HEK293 (cell line): Measurements from ENCODE around the gene KRTAP5-5.
"Not testable (repeated sequence)": the region's sequence is repeated elsewhere in the genome, so short reads cannot be mapped to it uniquely, and the experiment has no call there.

Source experiments
- CTCF ChIA-PET: fragments of 350-600 bp; formaldehyde crosslinking; extraction: SDS; loops from one replicate; lab custom pipeline; 2021; ENCODE audit warnings: antibody characterized with exemption; lab: Yijun Ruan, JAX
- POLR2A ChIA-PET: fragments of 300-600 bp; formaldehyde crosslinking; extraction: SDS; loops from one replicate; lab custom pipeline; 2020; ENCODE audit warnings: antibody characterized with exemption, inconsistent platforms; lab: Yijun Ruan, JAX
- H3K27ac ChIP-seq: fragments of 200-500 bp; sonication (Bioruptor generic); 2 replicates; pipeline ENCODE4 v1.5.1; 2014; ENCODE audit warnings: low read depth, low read length, control low read depth, inconsistent platforms; ENCODE audit errors: extremely low read depth
- H3K36me3 ChIP-seq, 2 experiments: fragments of 200-500 bp in 1 of 2; sonication (Bioruptor generic) in 1 of 2; 1 replicate in 1 of 2; 2 replicates in 1 of 2; pipeline ENCODE4 v1.5.1; 2014 to 2017; ENCODE audit warnings: inconsistent platforms in 2 of 2, low read length in 2 of 2; ENCODE audit not compliant: control insufficient read depth in 2 of 2, insufficient read depth in 1 of 2
- H3K4me1 ChIP-seq: fragments of 200-500 bp; sonication (Bioruptor generic); 2 replicates; pipeline ENCODE4 v1.5.1; 2014; ENCODE audit warnings: mild to moderate bottlenecking, low read length, inconsistent platforms; ENCODE audit not compliant: control insufficient read depth, insufficient read depth
- H3K4me3 ChIP-seq: 2 replicates; pipeline ENCODE4 v1.5.1; 2011; ENCODE audit warnings: low read depth, mild to moderate bottlenecking, control low read depth, low read length, moderate library complexity
- H3K9me3 ChIP-seq: fragments of 200-500 bp; sonication (Bioruptor generic); 2 replicates; pipeline ENCODE4 v1.5.1; 2014; ENCODE audit warnings: low read depth, low read length, inconsistent platforms; ENCODE audit not compliant: control insufficient read depth, insufficient read depth
- FEZF1 ChIP-seq: fragments of 450-650 bp; formaldehyde crosslinking; IDR thresholded peaks from 2 replicates; pipeline ENCODE4 v1.5.1; 2016; ENCODE audit warnings: missing biosample characterization, missing genetic modification characterization
- GLI2 ChIP-seq: fragments of 450-650 bp; formaldehyde crosslinking; IDR thresholded peaks from 2 replicates; pipeline ENCODE4; 2017; ENCODE audit warnings: missing biosample characterization, missing genetic modification characterization, low read depth, borderline replicate concordance
- GLIS2 ChIP-seq: fragments of 450-650 bp; formaldehyde crosslinking; IDR thresholded peaks from 2 replicates; pipeline ENCODE4 v1.5.1; 2016; ENCODE audit warnings: missing biosample characterization, missing genetic modification characterization
- KLF10 ChIP-seq: fragments of 450-650 bp; IDR thresholded peaks from 2 replicates; pipeline ENCODE4 v1.5.1; 2018; ENCODE audit warnings: missing biosample characterization, mild to moderate bottlenecking, missing genetic modification characterization
- KLF17 ChIP-seq: fragments of 450-650 bp; formaldehyde crosslinking; IDR thresholded peaks from 2 replicates; pipeline ENCODE4 v1.5.1; 2016; ENCODE audit warnings: missing biosample characterization, missing genetic modification characterization
- OSR2 ChIP-seq: fragments of 450-650 bp; formaldehyde crosslinking; IDR thresholded peaks from 2 replicates; pipeline ENCODE4 v1.5.1; 2016; ENCODE audit warnings: missing biosample characterization, missing genetic modification characterization
- SALL2 ChIP-seq: fragments of 450-650 bp; formaldehyde crosslinking; IDR thresholded peaks from 2 replicates; pipeline ENCODE4 v1.5.0; 2017; ENCODE audit warnings: missing biosample characterization, mild to moderate bottlenecking, missing genetic modification characterization, borderline replicate concordance
- SETDB1 ChIP-seq: IDR thresholded peaks from one replicate; pipeline ENCODE4 v1.6.1; 2017; ENCODE audit warnings: mild to moderate bottlenecking, low read length, moderate library complexity, mixed read lengths; ENCODE audit not compliant: insufficient read length
- TRIM28 ChIP-seq: IDR thresholded peaks from 2 replicates; pipeline ENCODE4 v1.6.1; 2011; ENCODE audit warnings: low read length, control low read depth, borderline replicate concordance
- ZBTB7A ChIP-seq: fragments of 450-650 bp; formaldehyde crosslinking; IDR thresholded peaks from 2 replicates; pipeline ENCODE4 v1.5.1; 2016; ENCODE audit warnings: low read depth, missing biosample characterization, missing genetic modification characterization
- ZFP41 ChIP-seq: fragments of 450-650 bp; formaldehyde crosslinking; IDR thresholded peaks from 2 replicates; pipeline ENCODE4 v1.5.1; 2016; ENCODE audit warnings: missing biosample characterization, missing genetic modification characterization, borderline replicate concordance
- ZNF146 ChIP-seq: fragments of 450-650 bp; formaldehyde crosslinking; IDR thresholded peaks from 2 replicates; pipeline ENCODE4 v1.5.1; 2016; ENCODE audit warnings: missing biosample characterization, missing genetic modification characterization
- ZNF155 ChIP-seq: fragments of 450-650 bp; formaldehyde crosslinking; IDR thresholded peaks from 2 replicates; pipeline ENCODE4 v1.5.1; 2016; ENCODE audit warnings: missing biosample characterization, missing genetic modification characterization
- ZNF280C ChIP-seq: fragments of 450-650 bp; formaldehyde crosslinking; IDR thresholded peaks from 2 replicates; pipeline ENCODE4 v1.5.1; 2016; ENCODE audit warnings: missing biosample characterization, missing genetic modification characterization
- ZNF292 ChIP-seq: fragments of 450-650 bp; formaldehyde crosslinking; IDR thresholded peaks from 2 replicates; pipeline ENCODE4 v1.5.1; 2016; ENCODE audit warnings: low read depth, missing biosample characterization, missing genetic modification characterization, borderline replicate concordance
- ZNF324 ChIP-seq: fragments of 450-650 bp; formaldehyde crosslinking; IDR thresholded peaks from 2 replicates; pipeline ENCODE4 v1.5.1; 2016; ENCODE audit warnings: missing biosample characterization, missing genetic modification characterization
- ZNF362 ChIP-seq: fragments of 450-650 bp; formaldehyde crosslinking; IDR thresholded peaks from 2 replicates; pipeline ENCODE4 v1.5.1; 2016; ENCODE audit warnings: missing biosample characterization, missing genetic modification characterization
- ZNF394 ChIP-seq: fragments of 450-650 bp; formaldehyde crosslinking; IDR thresholded peaks from 2 replicates; pipeline ENCODE4 v1.5.1; 2016; ENCODE audit warnings: missing biosample characterization, missing genetic modification characterization, mild to moderate bottlenecking, moderate library complexity, borderline replicate concordance
- ZNF530 ChIP-seq: fragments of 450-650 bp; formaldehyde crosslinking; IDR thresholded peaks from 2 replicates; pipeline ENCODE4 v1.5.1; 2016; ENCODE audit warnings: low read depth, missing biosample characterization, missing genetic modification characterization
- ZNF670 ChIP-seq: fragments of 450-650 bp; formaldehyde crosslinking; IDR thresholded peaks from 2 replicates; pipeline ENCODE4 v1.5.1; 2016; ENCODE audit warnings: missing biosample characterization, missing genetic modification characterization, low read depth
- ZNF792 ChIP-seq: fragments of 450-650 bp; formaldehyde crosslinking; IDR thresholded peaks from 2 replicates; pipeline ENCODE4 v1.5.1; 2016; ENCODE audit warnings: missing biosample characterization, missing genetic modification characterization

Gene KRTAP5-5

GRCh38 chr11:1589191-1589963 is 40.2 kb upstream of the KRTAP5-5 start:
- ChIA-PET POLR2A (interaction anchor here (1.2 kb wide), 1 partner anchor 11 kb away, joined by 5 read pairs; no protein-coding TSS in a partner anchor), CTCF (interaction anchor here (0.8 to 1.8 kb wide), 4 partner anchors 9 to 43 kb away, joined by 3 to 12 read pairs (median 7); partner anchors contain the start of gene KRTAP5-2)
- not testable (repeated sequence) for H3K9me3 ChIP-seq, H3K36me3 ChIP-seq, H3K4me3 ChIP-seq, H3K4me1 ChIP-seq, H3K27ac ChIP-seq
- TF ChIP-seq TRIM28, result peak; percentile 93; the same call in 1 of the 2 replicates
- peak; percentile 77 for TF ChIP-seq SETDB1

GRCh38 chr11:1589996-1590395 is 39.6 kb upstream of the KRTAP5-5 start:
- Histone ChIP-seq H3K36me3 (no peaks in the 10 kb centered on the region), H3K4me1 (no peaks in the 10 kb centered on the region), H3K4me3 (no peak overlapping the region), H3K9me3 (no peaks in the 10 kb centered on the region), H3K27ac (no peak overlapping the region)
- ChIA-PET POLR2A (no interaction called here), CTCF (interaction anchor here (0.7 to 1.8 kb wide), 2 partner anchors 16 to 43 kb away, joined by 3 to 5 read pairs; no protein-coding TSS in a partner anchor)
- no peak for TF ChIP-seq ZNF394 (tag by site-specific recombination)
- no peak for TF ChIP-seq ZNF146 (tag by site-specific recombination)
- no peak for TF ChIP-seq GLIS2
- no peak for TF ChIP-seq ZFP41
- TF ChIP-seq GLI2 (tag by site-specific recombination), result no peak
- TF ChIP-seq ZNF280C (tag by site-specific recombination), result no peak
- no peak for TF ChIP-seq OSR2
- no peak for TF ChIP-seq ZNF155 (tag by site-specific recombination)
- TF ChIP-seq ZNF792 (tag by site-specific recombination), result no peak
- no peak for TF ChIP-seq SALL2 (tag by site-specific recombination)
- no peak for TF ChIP-seq ZNF292 (tag by site-specific recombination)
- no peak for TF ChIP-seq ZNF670 (tag by site-specific recombination)
- TF ChIP-seq ZNF324 (tag by site-specific recombination), result no peak
- no peak for TF ChIP-seq KLF10 (tag by site-specific recombination)
- TF ChIP-seq ZNF362, result no peak
- no peak for TF ChIP-seq KLF17 (tag by site-specific recombination)
- no peak for TF ChIP-seq FEZF1 (tag by site-specific recombination)
- TF ChIP-seq ZBTB7A (tag by site-specific recombination), result no peak
- TF ChIP-seq ZNF530 (tag by site-specific recombination), result no peak
